Measurements from ENCODE around the gene RCC2. TPM values are rescaled to one million over a fixed set of nuclear protein-coding genes. Genes with fewer than 3 reads are reported as not detected.

The RCC2 gene
- total RNA-seq, 4 donors from 2014 or later: 62.6 to 78.5 (median 71.3) TPM

GRCh38 chr1:17427696-17428660 lies 11.5 kb downstream of the RCC2 start:
- intact Hi-C loops (cut with DNase I; ENCODE audit: low total_unique reads): loop anchor here (10.0 kb wide), 1 partner anchor 177 kb away; no protein-coding TSS in a partner anchor
- H3K4me3 ChIP-seq (ENCODE audit: low read depth, poor library complexity, severe bottlenecking): no peak overlapping the region
- TF ChIP-seq CTCF (IDR thresholded peaks at IDR 0.05) (no peak), POLR2A (IDR thresholded peaks at IDR 0.05) (no peak)
- no peak for DNase-seq (ENCODE audit: low spot score in 2 of 2)
- 67 to 80% methylated on average over 17 to 21 of the region's 21 CpGs for WGBS, 2 donors

GRCh38 chr1:17425806-17426600 lies 13.5 kb downstream of the RCC2 start:
- no peak for DNase-seq (ENCODE audit: low spot score in 2 of 2)
- no peak overlapping the region for H3K4me3 ChIP-seq (ENCODE audit: low read depth, poor library complexity, severe bottlenecking)
- intact Hi-C loops (cut with DNase I; ENCODE audit: low total_unique reads): loop anchor here (10.0 kb wide), 1 partner anchor 179 kb away; no protein-coding TSS in a partner anchor
- TF ChIP-seq POLR2A (IDR thresholded peaks at IDR 0.05): no peak
- TF ChIP-seq CTCF (IDR thresholded peaks at IDR 0.05): no peak
- 94% methylated on average over 18 of the region's 18 CpGs for WGBS, 2 donors

GRCh38 chr1:17423781-17424245 lies 15.7 kb downstream of the RCC2 start:
- TF ChIP-seq POLR2A (IDR thresholded peaks at IDR 0.05) (no peak), CTCF (IDR thresholded peaks at IDR 0.05) (no peak)
- WGBS, 2 donors: 74 to 84% methylated on average over 13 of the region's 13 CpGs
- intact Hi-C loops (cut with DNase I; ENCODE audit: low total_unique reads): loop anchor here (10.0 kb wide), 1 partner anchor 181 kb away; no protein-coding TSS in a partner anchor
- no peak overlapping the region for H3K4me3 ChIP-seq (ENCODE audit: low read depth, poor library complexity, severe bottlenecking)
- no peak for DNase-seq (ENCODE audit: low spot score in 2 of 2)

- intact Hi-C loops (cut with DNase I; ENCODE audit: low total_unique reads): loop anchor here (10.0 kb wide), 1 partner anchor 182 kb away; no protein-coding TSS in a partner anchor
- WGBS, 2 donors: 64 to 71% methylated on average over 7 of the region's 7 CpGs
- DNase-seq (ENCODE audit: low spot score in 2 of 2): no peak
- TF ChIP-seq POLR2A (IDR thresholded peaks at IDR 0.05) (no peak), CTCF (IDR thresholded peaks at IDR 0.05) (no peak)
- no peak overlapping the region for H3K4me3 ChIP-seq (ENCODE audit: low read depth, poor library complexity, severe bottlenecking)
These were observed 17.0 kb downstream of the RCC2 start for GRCh38 chr1:17422461-17422860.

GRCh38 chr1:17420391-17420918 lies 19.0 kb downstream of the RCC2 start:
- 82 to 84% methylated on average over 6 of the region's 6 CpGs for WGBS, 2 donors
- TF ChIP-seq CTCF (IDR thresholded peaks at IDR 0.05) (no peak), POLR2A (IDR thresholded peaks at IDR 0.05) (no peak)
- no peak for DNase-seq (ENCODE audit: low spot score in 2 of 2)
- intact Hi-C loops (cut with DNase I; ENCODE audit: low total_unique reads): loop anchor here (10.0 kb wide), 1 partner anchor 184 kb away; no protein-coding TSS in a partner anchor
- H3K4me3 ChIP-seq (ENCODE audit: low read depth, poor library complexity, severe bottlenecking): no peak overlapping the region

All from lower leg skin (tissue), 4 donors.